Neural progenitor cell (in vitro differentiated cells): ENCODE data around the gene CLK4. TPM values are rescaled to one million over a fixed set of nuclear protein-coding genes. Genes with fewer than 3 reads are reported as not detected.
"Not testable (repeated sequence)": the region's sequence is repeated elsewhere in the genome, so short reads cannot be mapped to it uniquely, and the experiment has no call there.

Experiments used
- DNase-seq: peaks from one replicate; pipeline ENCODE4 v3.0.0-alpha.2; 2016; ENCODE audit warnings: low spot score
- H2AFZ ChIP-seq: fragments of 200-600 bp; sonication (generic); replicated peaks from 2 replicates; pipeline ENCODE4 v1.6.1; 2016; ENCODE audit warnings: antibody characterized with exemption
- H3F3A ChIP-seq: fragments of 200-600 bp; sonication (generic); 2 replicates; pipeline ENCODE4 v1.6.1; 2016; ENCODE audit warnings: antibody characterized with exemption, low read depth
- H3K27ac ChIP-seq: fragments of 200-600 bp; sonication (generic); 2 replicates; pipeline ENCODE4 v1.5.1; 2016; ENCODE audit warnings: mild to moderate bottlenecking
- H3K27me3 ChIP-seq: fragments of 200-600 bp; sonication (generic); 2 replicates; pipeline ENCODE4 v1.6.1; 2016; ENCODE audit warnings: mild to moderate bottlenecking, moderate library complexity
- H3K36me3 ChIP-seq: fragments of 200-600 bp; sonication (generic); 2 replicates; pipeline ENCODE4 v1.5.1; 2016
- H3K4me1 ChIP-seq: fragments of 200-600 bp; sonication (generic); 2 replicates; pipeline ENCODE4 v1.6.1; 2016; ENCODE audit warnings: mixed run types
- H3K4me2 ChIP-seq: fragments of 200-600 bp; sonication (generic); 2 replicates; pipeline ENCODE4 v1.6.1; 2016
- H3K4me3 ChIP-seq: fragments of 200-600 bp; sonication (generic); 2 replicates; pipeline ENCODE4 v1.5.1; 2016
- H3K79me2 ChIP-seq: fragments of 200-600 bp; sonication (generic); 2 replicates; pipeline ENCODE4 v1.6.1; 2016; ENCODE audit warnings: low read depth
- H3K9ac ChIP-seq: fragments of 200-600 bp; sonication (generic); 2 replicates; pipeline ENCODE4 v1.6.1; 2016
- H3K9me3 ChIP-seq: fragments of 200-600 bp; sonication (generic); 2 replicates; pipeline ENCODE4 v1.5.1; 2016; ENCODE audit warnings: low read depth
- H4K20me1 ChIP-seq: fragments of 200-600 bp; sonication (generic); 2 replicates; pipeline ENCODE4 v1.6.1; 2016; ENCODE audit warnings: low read depth
- H3K27ac Mint-ChIP-seq: 3 replicates; pipeline ENCODE4 v1.8.0; 2021; ENCODE audit warnings: mixed read lengths
- H3K27me3 Mint-ChIP-seq: 2 replicates; pipeline ENCODE4 v1.8.0; 2022; ENCODE audit warnings: low read depth, mild to moderate bottlenecking, inconsistent platforms, moderate library complexity, mixed read lengths; ENCODE audit not compliant: insufficient read depth
- H3K36me3 Mint-ChIP-seq: 3 replicates; pipeline ENCODE4 v1.8.0; 2021; ENCODE audit warnings: mixed read lengths
- H3K4me1 Mint-ChIP-seq: 3 replicates; pipeline ENCODE4 v1.8.0; 2021; ENCODE audit warnings: mixed read lengths
- H3K4me3 Mint-ChIP-seq: 3 replicates; pipeline ENCODE4 v1.8.0; 2021; ENCODE audit warnings: mild to moderate bottlenecking, moderate library complexity, mixed read lengths
- H3K9me3 Mint-ChIP-seq: 3 replicates; pipeline ENCODE4 v1.8.0; 2020; ENCODE audit warnings: mixed read lengths
- CTCF ChIP-seq: fragments of 200-600 bp; sonication (generic); IDR thresholded peaks from 2 replicates; pipeline ENCODE4 v1.5.1; 2017; ENCODE audit warnings: antibody characterized with exemption, mild to moderate bottlenecking
- EZH2 ChIP-seq: fragments of 200-600 bp; sonication (generic); IDR thresholded peaks from 2 replicates; pipeline ENCODE4 v1.6.1; 2017; ENCODE audit warnings: antibody characterized with exemption, mild to moderate bottlenecking, moderate library complexity
- EZH2phosphoT487 ChIP-seq: fragments of 200-600 bp; sonication (generic); IDR thresholded peaks from 2 replicates; pipeline ENCODE4 v1.6.1; 2017; ENCODE audit warnings: antibody characterized with exemption
- total RNA-seq: library from RNA; depleted of rRNA; stranded (reverse); fragments of >200 nt; gene quantifications from 2 replicates; pipeline ENCODE4 v1.2.3, GENCODE V29; 2015; ENCODE audit warnings: low replicate concordance

The CLK4 gene
- total RNA-seq, 1 donor from 2014 or later, result 41.1 TPM

GRCh38 chr5:178588769-178589168 is 38.1 kb downstream of the CLK4 start:
- H3K9me3 ChIP-seq, result no peaks in the 10 kb centered on the region
- H3K4me2 ChIP-seq, result peak overlapping the region; percentile 85
- no peaks in the 10 kb centered on the region for H4K20me1 ChIP-seq
- no peaks in the 10 kb centered on the region for H3K36me3 ChIP-seq
- H3K9ac ChIP-seq, result no peak overlapping the region
- Mint-ChIP-seq H3K36me3 (peaks cover under 1% of the 10 kb centered on the region), H3K27ac (no peak overlapping the region), H3K9me3 (peaks cover 2% of the 10 kb centered on the region), H3K4me3 (peak overlapping the region; percentile 86), H3K4me1 (peaks cover 34% of the 10 kb centered on the region), H3K27me3 (peaks cover 19% of the 10 kb centered on the region)
- no peak for DNase-seq
- no peaks in the 10 kb centered on the region for H3K79me2 ChIP-seq
- no peaks in the 10 kb centered on the region for H3F3A ChIP-seq
- H3K27me3 ChIP-seq, result peaks cover 64% of the 10 kb centered on the region
- H3K27ac ChIP-seq, result no peak overlapping the region
- TF ChIP-seq EZH2 (no peak), CTCF (no peak), EZH2phosphoT487 (no peak)
- H2AFZ ChIP-seq, result no peak overlapping the region
- no peak overlapping the region for H3K4me3 ChIP-seq
- peaks cover 11% of the 10 kb centered on the region for H3K4me1 ChIP-seq

GRCh38 chr5:178587763-178588611 is 38.9 kb downstream of the CLK4 start:
- Mint-ChIP-seq H3K27me3 (peaks cover 21% of the 10 kb centered on the region), H3K9me3 (no peaks in the 10 kb centered on the region), H3K36me3 (no peaks in the 10 kb centered on the region), H3K27ac (no peak overlapping the region), H3K4me3 (peak overlapping the region; percentile 86), H3K4me1 (peaks cover 35% of the 10 kb centered on the region)
- H3K4me1 ChIP-seq, result peaks cover 11% of the 10 kb centered on the region
- H3K36me3 ChIP-seq, result no peaks in the 10 kb centered on the region
- no peak overlapping the region for H3K4me2 ChIP-seq
- TF ChIP-seq EZH2phosphoT487 (no peak), CTCF (no peak), EZH2 (no peak)
- no peaks in the 10 kb centered on the region for H4K20me1 ChIP-seq
- H3K79me2 ChIP-seq, result no peaks in the 10 kb centered on the region
- peaks cover 64% of the 10 kb centered on the region for H3K27me3 ChIP-seq
- no peak overlapping the region for H3K27ac ChIP-seq
- no peak overlapping the region for H3K4me3 ChIP-seq
- H3F3A ChIP-seq, result no peaks in the 10 kb centered on the region
- no peaks in the 10 kb centered on the region for H3K9me3 ChIP-seq
- no peak overlapping the region for H3K9ac ChIP-seq
- peak; percentile 48 for DNase-seq
- H2AFZ ChIP-seq, result no peak overlapping the region

GRCh38 chr5:178586396-178586795 is 40.5 kb downstream of the CLK4 start:
- DNase-seq, result no peak
- no peaks in the 10 kb centered on the region for H3K36me3 ChIP-seq
- H3K4me2 ChIP-seq, result no peak overlapping the region
- H2AFZ ChIP-seq, result no peak overlapping the region
- H4K20me1 ChIP-seq, result no peaks in the 10 kb centered on the region
- no peak overlapping the region for H3K4me3 ChIP-seq
- peaks cover 11% of the 10 kb centered on the region for H3K4me1 ChIP-seq
- Mint-ChIP-seq H3K27ac (no peak overlapping the region), H3K4me3 (no peak overlapping the region), H3K27me3 (peaks cover 21% of the 10 kb centered on the region), H3K9me3 (no peaks in the 10 kb centered on the region), H3K36me3 (no peaks in the 10 kb centered on the region), H3K4me1 (peaks cover 37% of the 10 kb centered on the region)
- no peak for TF ChIP-seq EZH2phosphoT487
- TF ChIP-seq EZH2, result no peak
- no peak for TF ChIP-seq CTCF
- H3K9ac ChIP-seq, result no peak overlapping the region
- H3K27ac ChIP-seq, result no peak overlapping the region
- no peaks in the 10 kb centered on the region for H3K79me2 ChIP-seq
- no peaks in the 10 kb centered on the region for H3F3A ChIP-seq
- peaks cover 57% of the 10 kb centered on the region for H3K27me3 ChIP-seq
- no peaks in the 10 kb centered on the region for H3K9me3 ChIP-seq

- not testable (repeated sequence) for H3K9me3 Mint-ChIP-seq, H3K36me3 Mint-ChIP-seq, H3K36me3 ChIP-seq, H3K4me3 Mint-ChIP-seq, H3F3A ChIP-seq, H2AFZ ChIP-seq, H3K27ac ChIP-seq, H3K9me3 ChIP-seq, H4K20me1 ChIP-seq, H3K79me2 ChIP-seq, H3K4me3 ChIP-seq, H3K4me2 ChIP-seq, H3K9ac ChIP-seq, H3K27ac Mint-ChIP-seq, DNase-seq, H3K4me1 ChIP-seq
- Mint-ChIP-seq H3K4me1 (peaks cover 32% of the 10 kb centered on the region), H3K27me3 (peaks cover 16% of the 10 kb centered on the region)
- peaks cover 47% of the 10 kb centered on the region for H3K27me3 ChIP-seq
Observed at GRCh38 chr5:178585421-178585820, 41.4 kb downstream of the CLK4 start.
